HCT116 (cell line): ENCODE data around the gene CELA2B.

Source experiments
- CBX3 ChIP-seq: IDR thresholded peaks from 2 replicates; pipeline ENCODE4 v1.6.1; 2012; ENCODE audit warnings: low read depth
- CTCF ChIP-seq, 3 experiments: fragments of 200-600 bp in 1 of 3; sonication (generic) in 1 of 3; IDR thresholded peaks in 2 of 3; conservative IDR thresholded peaks in 1 of 3; 2 replicates each; pipeline ENCODE4 v1.5.1; 2012 to 2017; ENCODE audit warnings: low read depth in 2 of 3, low read length in 2 of 3, antibody characterized with exemption in 1 of 3, borderline replicate concordance in 1 of 3, control low read depth in 1 of 3, mild to moderate bottlenecking in 1 of 3, mixed read lengths in 1 of 3, mixed run types in 1 of 3, moderate library complexity in 1 of 3; ENCODE audit not compliant: insufficient read depth in 1 of 3
- EZH2 ChIP-seq: fragments of 200-600 bp; sonication (generic); IDR thresholded peaks from 2 replicates; pipeline ENCODE4 v1.6.1; 2017; ENCODE audit warnings: antibody characterized with exemption, mixed run types
- EZH2phosphoT487 ChIP-seq: fragments of 200-600 bp; IDR thresholded peaks from 2 replicates; pipeline ENCODE4 v1.6.1; 2018; ENCODE audit warnings: antibody characterized with exemption, borderline replicate concordance
- JUND ChIP-seq: IDR thresholded peaks from 2 replicates; pipeline ENCODE4 v1.6.1; 2012
- POLR2A ChIP-seq: IDR thresholded peaks from 2 replicates; pipeline ENCODE4 v1.7.0; 2011; ENCODE audit warnings: borderline replicate concordance; ENCODE audit not compliant: insufficient read depth, insufficient read length; ENCODE audit errors: extremely low read depth
- POLR2AphosphoS5 ChIP-seq: IDR thresholded peaks from 2 replicates; pipeline ENCODE4 v1.6.1; 2011; ENCODE audit warnings: mild to moderate bottlenecking, low read depth, low read length, moderate library complexity
- RAD21 ChIP-seq: IDR thresholded peaks from 2 replicates; pipeline ENCODE4 v1.6.1; 2012; ENCODE audit warnings: low read depth, mild to moderate bottlenecking
- REST ChIP-seq: IDR thresholded peaks from 2 replicates; pipeline ENCODE4 v1.6.1; 2012; ENCODE audit warnings: low read depth
- SP1 ChIP-seq: IDR thresholded peaks from 2 replicates; pipeline ENCODE4 v1.6.1; 2012; ENCODE audit warnings: low read depth
- YY1 ChIP-seq: IDR thresholded peaks from 2 replicates; pipeline ENCODE4 v1.6.1; 2011; ENCODE audit warnings: low read length, low read depth, moderate library complexity, mild to moderate bottlenecking; ENCODE audit not compliant: insufficient replicate concordance; ENCODE audit errors: extremely low read depth

GRCh38 chr1:15446212-15446611, 29.7 kb upstream of the CELA2B start:
- TF ChIP-seq REST (no peak), CTCF (IDR thresholded peaks at IDR 0.05 in 2 of 3, conservative IDR thresholded peaks at IDR 0.05 in 1 of 3; ENCODE audit: borderline replicate concordance in 1 of 3, insufficient read depth in 1 of 3, low read depth in 2 of 3, low read length in 2 of 3) (no peak), EZH2 (no peak), JUND (no peak), EZH2phosphoT487 (no peak), SP1 (no peak), YY1 (no peak), POLR2A (no peak), POLR2AphosphoS5 (no peak), RAD21 (no peak), CBX3 (no peak)
